Astrocyte (in vitro differentiated cells and primary cell): Measurements from ENCODE around the gene FASTKD2. TPM values are rescaled to one million over a fixed set of nuclear protein-coding genes. Genes with fewer than 3 reads are reported as not detected.

Experiments used
- DNase-seq: peaks from one replicate; pipeline ENCODE4 v3.0.0-alpha.2; 2010; ENCODE audit warnings: low read depth
- FAIRE-seq: peaks from 2 replicates; lab custom pipeline; 2011; peaks lifted over from hg19 to GRCh38; lab: Jason Lieb, UNC
- H2AFZ ChIP-seq: 2 replicates; pipeline ENCODE4 v1.6.0; 2012; ENCODE audit warnings: low read depth, low read length, inconsistent platforms
- H3K27ac ChIP-seq: 2 replicates; pipeline ENCODE4 v1.5.1; 2011; ENCODE audit warnings: low read depth, low read length, inconsistent platforms
- H3K27me3 ChIP-seq: 2 replicates; pipeline ENCODE4 v1.6.0; 2011; ENCODE audit warnings: low read length, inconsistent platforms; ENCODE audit not compliant: insufficient read depth
- H3K36me3 ChIP-seq: 2 replicates; pipeline ENCODE4 v1.5.1; 2011; ENCODE audit warnings: low read length, inconsistent platforms; ENCODE audit not compliant: insufficient read depth
- H3K4me1 ChIP-seq: 2 replicates; pipeline ENCODE4 v1.5.1; 2011; ENCODE audit warnings: low read length, inconsistent platforms; ENCODE audit not compliant: insufficient read depth
- H3K4me2 ChIP-seq: 2 replicates; pipeline ENCODE4 v1.6.0; 2012; ENCODE audit warnings: low read length, inconsistent platforms
- H3K4me3 ChIP-seq: 2 replicates; pipeline ENCODE4 v1.5.1; 2011; ENCODE audit warnings: low read depth, mild to moderate bottlenecking, low read length, inconsistent platforms; ENCODE audit not compliant: insufficient read depth
- H3K79me2 ChIP-seq: 2 replicates; pipeline ENCODE4 v1.6.0; 2012; ENCODE audit warnings: mild to moderate bottlenecking, low read length, inconsistent platforms; ENCODE audit not compliant: insufficient read depth
- H3K9ac ChIP-seq: 2 replicates; pipeline ENCODE4 v1.6.0; 2012; ENCODE audit warnings: mild to moderate bottlenecking, low read length, inconsistent platforms
- H3K9me3 ChIP-seq: 2 replicates; pipeline ENCODE4 v1.5.1; 2012; ENCODE audit warnings: low read depth, mild to moderate bottlenecking, low read length, inconsistent platforms; ENCODE audit not compliant: insufficient read depth
- H4K20me1 ChIP-seq: 2 replicates; pipeline ENCODE4 v1.6.0; 2012; ENCODE audit warnings: low read length, inconsistent platforms; ENCODE audit not compliant: insufficient read depth
- H3K27ac Mint-ChIP-seq: one replicate; pipeline ENCODE4 v1.8.0; 2021; ENCODE audit warnings: mild to moderate bottlenecking, mixed read lengths; ENCODE audit not compliant: unreplicated experiment
- H3K27me3 Mint-ChIP-seq: one replicate; pipeline ENCODE4 v1.8.0; 2021; ENCODE audit warnings: low read depth, mixed read lengths; ENCODE audit not compliant: unreplicated experiment
- H3K36me3 Mint-ChIP-seq: one replicate; pipeline ENCODE4 v1.8.0; 2021; ENCODE audit warnings: low read depth, mixed read lengths; ENCODE audit not compliant: unreplicated experiment
- H3K4me1 Mint-ChIP-seq: one replicate; pipeline ENCODE4 v1.8.0; 2021; ENCODE audit warnings: low read depth, mixed read lengths; ENCODE audit not compliant: unreplicated experiment
- H3K4me3 Mint-ChIP-seq: one replicate; pipeline ENCODE4 v1.8.0; 2021; ENCODE audit warnings: mild to moderate bottlenecking, moderate library complexity, mixed read lengths; ENCODE audit not compliant: unreplicated experiment
- H3K9me3 Mint-ChIP-seq: one replicate; pipeline ENCODE4 v1.8.0; 2021; ENCODE audit warnings: mild to moderate bottlenecking, mixed read lengths; ENCODE audit not compliant: unreplicated experiment
- EZH2 ChIP-seq: IDR thresholded peaks from 2 replicates; pipeline ENCODE4 v1.6.1; 2012; ENCODE audit warnings: mild to moderate bottlenecking, low read length, inconsistent platforms; ENCODE audit not compliant: insufficient read depth
- total RNA-seq: library from RNA; stranded (reverse); gene quantifications from 2 replicates; pipeline ENCODE4 v1.2.1, GENCODE V29; 2021
- TF ChIP-seq, protein P1 (sequence below): IDR thresholded peaks from 2 replicates; pipeline ENCODE4 v1.5.1; 2011; ENCODE audit warnings: low read depth, mild to moderate bottlenecking, inconsistent platforms, low read length, moderate library complexity; ENCODE audit not compliant: insufficient read depth

Gene FASTKD2
- total RNA-seq, 1 donor from 2014 or later, result 21.7 TPM

DNA sequence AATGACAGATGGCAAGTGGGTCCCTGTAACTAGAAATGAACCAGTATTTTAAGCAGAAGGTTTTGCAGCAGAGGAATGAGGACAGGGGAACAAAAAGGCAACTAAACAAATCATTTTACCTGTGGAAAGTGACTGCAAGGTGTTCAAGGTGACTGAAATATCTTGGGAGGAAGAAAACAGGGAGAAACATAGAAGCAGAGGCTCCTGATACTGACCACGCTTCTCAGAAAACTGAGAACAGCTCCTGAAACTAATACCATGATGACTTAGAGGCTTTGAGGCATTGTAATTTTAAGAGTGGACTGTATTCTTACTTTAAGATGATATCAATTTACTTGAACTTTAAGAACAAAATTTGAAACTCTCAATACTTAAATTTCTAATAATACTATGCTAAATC is 47.1 kb upstream of the FASTKD2 start, which contains the start of gene DYTN:
Gene DYTN (minus strand): TSS at position 101 of the 400 bp plus-strand sequence. CDS start 117 bp downstream, outside the sequence.
- FAIRE-seq, result no peak

DNA sequence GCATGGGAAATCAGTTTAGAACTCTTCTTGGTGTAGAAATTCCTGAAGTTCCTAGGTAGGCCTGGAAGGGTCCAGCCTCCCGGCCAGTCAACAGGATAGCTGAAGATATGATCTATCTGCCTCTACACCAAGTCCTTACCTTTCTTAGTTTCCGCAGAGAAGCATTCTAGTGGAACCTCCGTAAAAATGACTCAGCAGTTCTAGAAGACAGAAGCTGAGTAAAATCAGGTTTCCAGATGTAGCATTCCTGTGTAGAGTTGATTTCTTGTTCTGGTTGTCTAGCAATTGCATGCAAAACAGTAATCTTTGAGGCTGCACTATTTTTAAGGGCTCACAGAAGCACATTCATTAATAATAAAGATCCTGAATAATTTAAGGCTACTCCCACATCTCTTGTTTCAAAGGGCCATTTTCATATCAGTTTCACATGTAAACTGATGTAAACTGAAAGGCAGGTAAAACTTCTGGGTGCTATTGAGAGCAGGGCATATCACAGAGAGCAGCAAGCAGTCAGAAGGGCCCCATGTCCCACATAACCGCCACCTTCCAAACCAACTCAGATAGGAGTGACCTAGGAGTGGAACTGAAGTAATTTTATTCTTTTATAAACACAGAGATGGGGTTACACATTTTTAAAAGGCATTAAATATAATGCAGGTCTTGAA is 44.0 kb upstream of the FASTKD2 start:
- Mint-ChIP-seq H3K9me3 (no peaks in the 10 kb centered on the region), H3K36me3 (no peaks in the 10 kb centered on the region), H3K27me3 (peaks cover 2% of the 10 kb centered on the region), H3K27ac (no peak overlapping the region), H3K4me3 (no peak overlapping the region), H3K4me1 (peaks cover 2% of the 10 kb centered on the region)
- Histone ChIP-seq H3K36me3 (no peaks in the 10 kb centered on the region), H2AFZ (no peak overlapping the region), H3K9me3 (no peaks in the 10 kb centered on the region), H3K79me2 (no peaks in the 10 kb centered on the region), H3K9ac (no peak overlapping the region), H3K4me2 (no peak overlapping the region), H4K20me1 (no peaks in the 10 kb centered on the region), H3K4me3 (no peak overlapping the region), H3K27ac (no peak overlapping the region), H3K4me1 (no peaks in the 10 kb centered on the region), H3K27me3 (no peaks in the 10 kb centered on the region)
- no peak for FAIRE-seq
- DNase-seq, result no peak
- TF ChIP-seq, protein P1, sequence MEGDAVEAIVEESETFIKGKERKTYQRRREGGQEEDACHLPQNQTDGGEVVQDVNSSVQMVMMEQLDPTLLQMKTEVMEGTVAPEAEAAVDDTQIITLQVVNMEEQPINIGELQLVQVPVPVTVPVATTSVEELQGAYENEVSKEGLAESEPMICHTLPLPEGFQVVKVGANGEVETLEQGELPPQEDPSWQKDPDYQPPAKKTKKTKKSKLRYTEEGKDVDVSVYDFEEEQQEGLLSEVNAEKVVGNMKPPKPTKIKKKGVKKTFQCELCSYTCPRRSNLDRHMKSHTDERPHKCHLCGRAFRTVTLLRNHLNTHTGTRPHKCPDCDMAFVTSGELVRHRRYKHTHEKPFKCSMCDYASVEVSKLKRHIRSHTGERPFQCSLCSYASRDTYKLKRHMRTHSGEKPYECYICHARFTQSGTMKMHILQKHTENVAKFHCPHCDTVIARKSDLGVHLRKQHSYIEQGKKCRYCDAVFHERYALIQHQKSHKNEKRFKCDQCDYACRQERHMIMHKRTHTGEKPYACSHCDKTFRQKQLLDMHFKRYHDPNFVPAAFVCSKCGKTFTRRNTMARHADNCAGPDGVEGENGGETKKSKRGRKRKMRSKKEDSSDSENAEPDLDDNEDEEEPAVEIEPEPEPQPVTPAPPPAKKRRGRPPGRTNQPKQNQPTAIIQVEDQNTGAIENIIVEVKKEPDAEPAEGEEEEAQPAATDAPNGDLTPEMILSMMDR, result no peak
- TF ChIP-seq EZH2, result no peak

More for the DNA sequence above, 47.1 kb upstream of the FASTKD2 start, which contains the start of gene DYTN:
- H3K4me3 Mint-ChIP-seq, result no peak within 1 kb of the TSS
- Histone ChIP-seq H3K4me2 (no peak within 1 kb of the TSS), H3K4me3 (no peak within 1 kb of the TSS), H4K20me1 (no peaks in the 10 kb centered on the region), H3K9ac (no peak within 1 kb of the TSS), H3K4me1 (no peaks in the 10 kb centered on the region), H3K36me3 (no peaks in the 10 kb centered on the region), H3K27me3 (no peaks in the 10 kb centered on the region), H3K9me3 (no peaks in the 10 kb centered on the region), H3K79me2 (no peaks in the 10 kb centered on the region), H3K27ac (no peak within 1 kb of the TSS), H2AFZ (no peak within 1 kb of the TSS)
- H3K4me1 Mint-ChIP-seq, result peaks cover 2% of the 10 kb centered on the region
- DNase-seq, result no peak
- TF ChIP-seq, protein P1, result no peak
- no peak for TF ChIP-seq EZH2
- H3K9me3 Mint-ChIP-seq, result no peaks in the 10 kb centered on the region
- H3K27me3 Mint-ChIP-seq, result peaks cover 5% of the 10 kb centered on the region
- no peak within 1 kb of the TSS for H3K27ac Mint-ChIP-seq
- no peaks in the 10 kb centered on the region for H3K36me3 Mint-ChIP-seq

DNA sequence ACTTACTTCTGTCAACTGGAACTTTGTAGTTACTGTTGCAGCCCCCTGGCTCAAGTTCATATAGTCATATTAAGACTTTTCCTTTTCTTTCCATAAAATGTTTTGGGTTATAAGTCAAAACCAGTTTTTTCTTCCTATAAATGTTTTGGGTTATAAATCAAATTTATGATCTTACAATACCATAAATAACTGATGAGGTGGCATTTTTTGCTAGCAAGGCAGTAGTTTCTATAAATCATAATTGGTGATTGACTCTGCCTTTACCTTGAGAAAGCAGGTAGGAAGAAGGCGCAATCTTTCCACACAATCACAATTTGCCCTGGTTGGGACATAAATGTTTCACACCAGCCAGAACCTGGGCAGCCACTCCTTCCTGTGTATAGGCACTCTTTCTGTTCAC is 42.1 kb upstream of the FASTKD2 start:
- Histone ChIP-seq H3K4me3 (no peak overlapping the region), H2AFZ (no peak overlapping the region), H3K9me3 (no peaks in the 10 kb centered on the region), H3K9ac (no peak overlapping the region), H3K4me2 (no peak overlapping the region), H3K4me1 (no peaks in the 10 kb centered on the region), H3K79me2 (no peaks in the 10 kb centered on the region), H3K27me3 (no peaks in the 10 kb centered on the region), H4K20me1 (no peaks in the 10 kb centered on the region), H3K36me3 (no peaks in the 10 kb centered on the region), H3K27ac (no peak overlapping the region)
- no peak for TF ChIP-seq EZH2
- TF ChIP-seq, protein P1, result no peak
- no peak overlapping the region for H3K4me3 Mint-ChIP-seq
- no peak overlapping the region for H3K27ac Mint-ChIP-seq
- H3K36me3 Mint-ChIP-seq, result no peaks in the 10 kb centered on the region
- FAIRE-seq (no peak), DNase-seq (no peak)
- H3K27me3 Mint-ChIP-seq, result no peaks in the 10 kb centered on the region
- H3K4me1 Mint-ChIP-seq, result peaks cover 2% of the 10 kb centered on the region
- H3K9me3 Mint-ChIP-seq, result no peaks in the 10 kb centered on the region
